Psoas muscle (tissue), 8 donors: Measurements from ENCODE around the gene EYA4. TPM values are rescaled to one million over a fixed set of nuclear protein-coding genes. Genes with fewer than 3 reads are reported as not detected.
A peak's percentile ranks its signal among the peaks of the same experiment; 100 is the strongest.

Source experiments
- ATAC-seq, 4 donors: fragments of 200-7000 bp; cut with Tn5 transposase; one replicate each; pipeline ENCODE4 v1.9.1; 2020; ENCODE audit warnings: moderate library complexity in 3 of 4, mild to moderate bottlenecking in 2 of 4
- DNase-seq, 2 donors: peaks; one replicate each; pipeline ENCODE4 v3.0.0-alpha.2; 2020
- H3K27ac ChIP-seq: fragments of 200-600 bp; one replicate; pipeline ENCODE4 v1.8.0; 2022
- H3K27me3 ChIP-seq, 3 donors: fragments of 200-600 bp in 1 of 3; one replicate each; pipeline versions ENCODE4 v1.6.1 to v1.8.0; 2013 to 2022; ENCODE audit warnings: low read length in 2 of 3, mild to moderate bottlenecking in 2 of 3, moderate library complexity in 1 of 3; ENCODE audit not compliant: insufficient read depth in 3 of 3
- H3K36me3 ChIP-seq, 2 donors: fragments of 200-600 bp in 1 of 2; one replicate each; pipeline versions ENCODE4 v1.6.1 to v1.8.0; 2013 to 2022; ENCODE audit warnings: low read depth in 1 of 2, mild to moderate bottlenecking in 1 of 2, moderate library complexity in 1 of 2; ENCODE audit not compliant: insufficient read depth in 1 of 2
- H3K4me1 ChIP-seq: fragments of 200-600 bp; one replicate; pipeline ENCODE4 v1.8.0; 2022
- H3K4me3 ChIP-seq: fragments of 200-600 bp; one replicate; pipeline ENCODE4 v1.8.0; 2022; ENCODE audit warnings: mild to moderate bottlenecking
- H3K9me3 ChIP-seq: fragments of 200-600 bp; one replicate; pipeline ENCODE4 v1.8.0; 2022
- WGBS, 3 donors: extraction: QIAGEN DNeasy Blood & Tissue Kit; methylation state at CpG; one replicate each; pipeline versions ENCODE4 v1.1.6 to v1.1.7; 2013; 5-methylcytosine and 5-hydroxymethylcytosine counted together
- intact Hi-C, 2 donors: fragments of 100-400 bp; cut with DNase I; formaldehyde crosslinking; loops; one replicate each; pipeline versions ENCODE4 v1.11.0 to v1.14.2; 2022
- polyA plus RNA-seq, 3 donors: library from polyadenylated mRNA; stranded (reverse); fragments of 200-250 nt; gene quantifications; one replicate each; pipeline ENCODE4 v1.2.3, GENCODE V29; 2013
- total RNA-seq, 4 donors: library from RNA; stranded (reverse); fragmentation: NEBNext Ultra II Directional in 2 of 4; extraction: Animal tissue kit (Norgen Biotek cat#: 25700) in 2 of 4; gene quantifications; one replicate each; pipeline versions ENCODE4 v1.2.1 to v1.2.4, GENCODE V29; 2021 to 2023
- TF ChIP-seq, protein P1 (sequence below): fragments of 200-600 bp; IDR thresholded peaks from one replicate; pipeline ENCODE4 v1.8.0; 2022; ENCODE audit warnings: antibody characterized with exemption
- donor health status: healthy with polysubstance abuse.
- donor health status: DM: no; HTN: no; CAD: no; lungs with moderate emphysema.
- donor health status: Bipolar disorder and iron deficiency.
- donor health status: healthy.
- donor health status: DM: yes; HTN: yes; CAD: no.
- donor health status: DM: no; HTN: no; CAD: no.
- donor health status: DM: no; HTN: no; CAD: no.
- donor health status: DM: yes; HTN: yes; CAD: no.

The EYA4 gene
- total and polyA plus RNA-seq, 7 donors: 5.6 to 48.3 (median 32.8) TPM

GRCh38 chr6:133555685-133556084 is 314.5 kb downstream of the EYA4 start:
- TF ChIP-seq, protein P1, sequence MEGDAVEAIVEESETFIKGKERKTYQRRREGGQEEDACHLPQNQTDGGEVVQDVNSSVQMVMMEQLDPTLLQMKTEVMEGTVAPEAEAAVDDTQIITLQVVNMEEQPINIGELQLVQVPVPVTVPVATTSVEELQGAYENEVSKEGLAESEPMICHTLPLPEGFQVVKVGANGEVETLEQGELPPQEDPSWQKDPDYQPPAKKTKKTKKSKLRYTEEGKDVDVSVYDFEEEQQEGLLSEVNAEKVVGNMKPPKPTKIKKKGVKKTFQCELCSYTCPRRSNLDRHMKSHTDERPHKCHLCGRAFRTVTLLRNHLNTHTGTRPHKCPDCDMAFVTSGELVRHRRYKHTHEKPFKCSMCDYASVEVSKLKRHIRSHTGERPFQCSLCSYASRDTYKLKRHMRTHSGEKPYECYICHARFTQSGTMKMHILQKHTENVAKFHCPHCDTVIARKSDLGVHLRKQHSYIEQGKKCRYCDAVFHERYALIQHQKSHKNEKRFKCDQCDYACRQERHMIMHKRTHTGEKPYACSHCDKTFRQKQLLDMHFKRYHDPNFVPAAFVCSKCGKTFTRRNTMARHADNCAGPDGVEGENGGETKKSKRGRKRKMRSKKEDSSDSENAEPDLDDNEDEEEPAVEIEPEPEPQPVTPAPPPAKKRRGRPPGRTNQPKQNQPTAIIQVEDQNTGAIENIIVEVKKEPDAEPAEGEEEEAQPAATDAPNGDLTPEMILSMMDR: no peak
- Histone ChIP-seq H3K4me1 (peaks cover 9% of the 10 kb centered on the region), H3K9me3 (no peaks in the 10 kb centered on the region), H3K27me3 (no peaks in the 10 kb centered on the region), H3K4me3 (no peak overlapping the region), H3K27ac (no peak overlapping the region), H3K36me3 (no peaks in the 10 kb centered on the region)
- DNase-seq (no peak), ATAC-seq (no peak)
- intact Hi-C loops: loop anchor here in 1 of 2 donors (10.0 kb wide), 2 partner anchors 371 to 591 kb away; no protein-coding TSS in a partner anchor
- 80 to 92% (median 84%) methylated on average over 2 of the region's 2 CpGs for WGBS, 3 donors

DNA sequence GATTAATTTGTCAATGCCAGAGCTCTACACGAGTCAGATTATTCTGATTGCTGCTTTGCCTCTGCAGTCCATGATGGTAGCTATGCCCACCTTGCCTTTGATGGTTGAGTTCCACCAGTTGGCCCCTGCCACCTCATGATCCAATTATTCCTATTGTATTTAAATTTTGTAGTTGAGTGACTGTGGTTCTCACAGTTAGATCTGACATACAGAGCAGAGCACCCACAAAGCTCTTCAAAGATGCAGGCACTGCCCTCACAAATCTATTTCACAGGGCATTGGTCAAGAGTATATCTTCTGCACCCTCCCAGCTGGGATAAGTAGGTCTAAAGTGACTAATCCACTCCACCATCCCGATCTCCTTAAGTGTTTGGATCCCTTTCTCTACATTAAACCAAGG is 318.8 kb downstream of the EYA4 start:
- Histone ChIP-seq H3K4me3 (no peak overlapping the region), H3K36me3 (no peaks in the 10 kb centered on the region), H3K27me3 (peaks cover 0 to 3% (median 0%) of the 10 kb centered on the region in 3 donors), H3K27ac (no peak overlapping the region), H3K4me1 (no peaks in the 10 kb centered on the region), H3K9me3 (no peaks in the 10 kb centered on the region)
- DNase-seq (no peak), ATAC-seq (no peak)
- intact Hi-C loops: loop anchor here in 1 of 2 donors (10.0 kb wide), 3 partner anchors 375 to 595 kb away; no protein-coding TSS in a partner anchor
- TF ChIP-seq, protein P1: no peak
- WGBS, 3 donors: 87 to 97% (median 92%) methylated on average over 2 of the region's 2 CpGs

DNA sequence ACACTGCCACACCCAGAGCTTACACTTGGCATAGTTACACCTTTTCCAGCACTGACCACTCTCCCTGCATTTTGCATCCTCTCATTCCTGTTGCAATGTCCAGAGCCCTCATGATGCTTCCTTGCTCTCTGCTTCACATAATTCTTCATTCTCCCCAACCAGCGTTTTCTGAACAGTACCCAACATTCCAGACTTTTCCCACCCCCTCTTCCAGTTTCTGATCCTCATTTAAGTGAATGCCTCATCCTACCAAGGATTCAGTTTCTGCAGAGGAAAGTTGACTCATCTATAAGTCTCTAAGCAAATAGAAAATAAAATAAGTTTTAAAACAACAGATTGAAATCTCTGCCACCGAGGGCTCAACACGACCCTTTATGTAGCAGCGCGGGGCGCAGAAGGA is 326.5 kb downstream of the EYA4 start:
- H3K36me3 ChIP-seq: no peaks in the 10 kb centered on the region
- H3K27ac ChIP-seq: no peak overlapping the region
- no peaks in the 10 kb centered on the region for H3K4me1 ChIP-seq
- intact Hi-C loops: loop anchor here (1.0 to 10.0 kb wide), 4 partner anchors 349 to 530 kb away; no protein-coding TSS in a partner anchor
- H3K4me3 ChIP-seq: no peak overlapping the region
- peaks cover 0 to 3% (median 0%) of the 10 kb centered on the region in 3 donors for H3K27me3 ChIP-seq
- ATAC-seq: no peak
- 82 to 83% (median 83%) methylated on average over 6 of the region's 6 CpGs for WGBS, 3 donors
- no peak for DNase-seq
- no peaks in the 10 kb centered on the region for H3K9me3 ChIP-seq
- TF ChIP-seq, protein P1: no peak

- TF ChIP-seq, protein P1: peak; percentile 95
- H3K36me3 ChIP-seq: no peaks in the 10 kb centered on the region
- H3K9me3 ChIP-seq: no peaks in the 10 kb centered on the region
- peak overlapping the region; percentile 63 for H3K27ac ChIP-seq
- peak; percentile 89 to 97 (median 96) for ATAC-seq
- peak overlapping the region; percentile 69 for H3K4me3 ChIP-seq
- H3K27me3 ChIP-seq: no peaks in the 10 kb centered on the region
- no peaks in the 10 kb centered on the region for H3K4me1 ChIP-seq
- WGBS, 3 donors: 5 to 6% (median 5%) methylated on average over 18 of the region's 18 CpGs
- intact Hi-C loops: loop anchor here (5.0 to 10.0 kb wide), 2 partner anchors 526 to 528 kb away; no protein-coding TSS in a partner anchor
- peak; percentile 16 to 52 for DNase-seq
Measured at GRCh38 chr6:133568970-133569889, 328.1 kb downstream of the EYA4 start.
